ENCODE results near the gene TMEM255B.
A peak's percentile ranks its signal among the peaks of the same experiment; 100 is the strongest.

The TMEM255B gene

DNA sequence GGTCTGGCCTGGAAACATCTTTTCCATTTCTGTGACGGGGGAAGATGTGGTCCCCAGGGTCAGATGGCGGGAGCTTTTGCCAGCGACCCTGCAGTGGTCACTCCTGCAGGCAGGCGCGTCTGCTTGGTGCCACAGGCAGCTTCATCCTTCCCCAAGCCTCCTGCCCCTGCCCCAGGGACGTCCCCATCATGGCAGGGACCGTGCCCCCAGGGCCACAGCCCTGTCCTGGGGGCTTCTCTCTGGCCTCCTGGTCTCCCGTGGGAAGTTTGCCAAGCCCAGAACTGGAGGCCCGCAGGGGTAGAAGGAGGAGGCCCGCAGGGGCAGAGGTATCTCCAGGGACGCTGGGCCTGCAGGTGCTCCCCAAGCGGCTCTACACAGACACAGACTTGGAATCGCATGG lies 47.5 kb downstream of the TMEM255B start:
- DNase-seq, result no peak

- DNase-seq, result no peak
Measured at GRCh38 chr13:113808058-113808834, 49.2 kb downstream of the TMEM255B start.

DNA sequence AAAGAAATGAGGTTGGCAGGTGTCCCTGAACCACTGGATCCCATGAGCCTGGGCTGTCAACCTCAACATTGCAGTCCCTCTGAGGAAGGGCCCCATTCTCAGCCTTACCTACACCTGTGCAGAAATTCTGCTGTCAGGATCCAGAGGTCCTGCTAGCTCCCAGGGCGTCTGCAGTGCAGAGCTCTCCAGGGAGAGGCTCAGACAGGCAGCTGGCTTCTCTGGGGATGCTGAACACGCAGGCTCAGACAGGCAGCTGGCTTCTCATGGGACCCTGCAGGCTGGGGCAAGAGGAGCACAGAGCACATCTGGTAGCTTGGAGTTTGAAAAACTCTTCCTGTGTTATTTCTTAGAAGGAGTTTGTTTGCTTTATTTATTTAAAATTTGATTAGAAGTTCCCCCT lies 50.9 kb downstream of the TMEM255B start:
- no peak for DNase-seq

GRCh38 chr13:113810640-113811039 lies 51.6 kb downstream of the TMEM255B start:
- DNase-seq, result no peak

- no peak for DNase-seq
Measured at GRCh38 chr13:113811081-113811928, 52.3 kb downstream of the TMEM255B start.

- DNase-seq, result no peak
Measured at GRCh38 chr13:113812178-113813040, 53.4 kb downstream of the TMEM255B start.

- DNase-seq, result no peak
Measured at GRCh38 chr13:113813070-113813748, 54.2 kb downstream of the TMEM255B start.

GRCh38 chr13:113813749-113814434 lies 54.9 kb downstream of the TMEM255B start:
- DNase-seq, result no peak

- DNase-seq, result no peak
Measured at GRCh38 chr13:113814435-113814821, 55.4 kb downstream of the TMEM255B start.

DNA sequence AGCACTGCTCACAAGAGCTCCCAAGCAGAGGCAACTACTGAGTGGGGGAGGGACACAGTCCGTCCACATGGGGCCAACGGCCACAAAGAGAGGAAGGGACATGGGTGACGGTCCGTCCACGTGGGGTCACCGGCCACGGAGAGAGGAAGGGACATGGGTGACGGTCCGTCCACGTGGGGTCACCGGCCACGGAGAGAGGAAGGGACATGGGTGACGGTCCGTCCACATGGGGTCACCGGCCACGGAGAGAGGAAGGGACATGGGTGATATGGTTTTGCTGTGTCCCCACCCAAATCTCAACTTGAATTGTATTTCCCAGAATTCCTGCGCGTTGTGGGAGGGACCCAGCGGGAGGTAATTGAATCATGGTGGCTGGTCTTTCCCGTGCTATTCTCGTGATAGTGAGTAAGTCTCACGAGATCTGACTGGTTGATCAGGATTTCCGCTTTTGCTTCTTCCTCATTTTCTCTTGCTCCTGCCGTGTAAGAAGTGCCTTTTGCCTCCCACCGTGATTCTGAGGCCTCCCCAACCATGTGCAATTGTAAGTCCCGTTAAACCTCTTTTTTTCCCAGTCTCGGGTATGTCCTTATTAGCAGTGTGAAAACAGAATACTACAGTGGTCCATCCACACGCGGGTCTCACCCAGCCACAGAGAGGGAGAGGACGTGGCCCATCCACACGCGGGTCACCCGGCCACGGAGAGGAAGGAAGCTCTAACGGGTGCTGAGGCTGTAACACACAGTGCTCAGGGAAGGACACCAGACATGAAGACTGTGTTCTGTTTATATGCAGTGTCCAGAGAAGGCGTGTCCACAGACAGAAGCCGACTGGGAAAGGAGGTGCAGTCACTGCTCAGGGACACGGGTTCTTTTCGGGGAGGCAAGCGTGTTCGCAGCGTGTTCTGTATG lies 56.4 kb downstream of the TMEM255B start:
- no peak for DNase-seq

GRCh38 chr13:113816254-113816929 lies 57.4 kb downstream of the TMEM255B start:
- no peak for DNase-seq

DNA sequence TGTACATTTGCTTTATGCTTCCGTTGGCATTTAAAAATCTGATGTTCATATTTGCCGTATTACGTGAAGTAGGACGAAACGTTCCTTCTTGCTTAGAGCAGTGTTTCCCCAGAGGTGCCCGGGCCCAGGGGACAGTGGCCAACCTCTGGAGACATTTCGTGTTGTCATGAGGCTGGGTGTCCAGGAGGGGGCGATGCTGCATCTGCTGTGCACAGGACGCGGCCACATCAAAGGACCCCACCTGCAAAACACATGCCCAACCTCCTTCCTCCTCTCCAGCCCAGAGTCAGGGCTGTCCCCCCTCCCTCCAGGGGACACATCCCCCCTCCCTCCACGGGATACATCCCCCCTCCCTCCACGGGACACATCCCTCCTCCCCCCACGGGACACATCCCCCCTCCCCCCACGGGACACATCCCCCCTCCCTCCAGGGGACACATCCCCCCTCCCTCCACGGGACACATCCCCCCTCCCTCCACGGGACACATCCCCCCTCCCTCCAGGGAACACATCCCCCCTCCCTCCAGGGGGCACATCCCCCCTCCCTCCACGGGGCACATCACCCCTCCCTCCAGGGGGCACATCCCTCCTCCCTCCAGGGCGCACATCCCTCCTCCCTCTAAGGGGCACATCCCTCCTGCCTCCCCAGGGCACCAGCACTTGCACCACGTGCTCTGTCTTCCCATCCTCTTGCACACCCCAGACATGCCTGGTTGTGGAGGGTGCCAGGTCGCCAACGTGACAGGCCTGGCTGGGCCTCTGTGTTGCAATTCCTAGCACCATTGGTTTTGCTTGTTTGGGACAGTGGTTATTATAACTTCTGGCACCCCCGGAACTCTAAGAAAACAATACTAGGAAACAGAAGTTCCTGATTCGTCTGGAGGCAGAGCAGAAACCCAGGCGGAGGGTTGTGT lies 58.2 kb downstream of the TMEM255B start:
- peak; percentile 76 for DNase-seq

DNA sequence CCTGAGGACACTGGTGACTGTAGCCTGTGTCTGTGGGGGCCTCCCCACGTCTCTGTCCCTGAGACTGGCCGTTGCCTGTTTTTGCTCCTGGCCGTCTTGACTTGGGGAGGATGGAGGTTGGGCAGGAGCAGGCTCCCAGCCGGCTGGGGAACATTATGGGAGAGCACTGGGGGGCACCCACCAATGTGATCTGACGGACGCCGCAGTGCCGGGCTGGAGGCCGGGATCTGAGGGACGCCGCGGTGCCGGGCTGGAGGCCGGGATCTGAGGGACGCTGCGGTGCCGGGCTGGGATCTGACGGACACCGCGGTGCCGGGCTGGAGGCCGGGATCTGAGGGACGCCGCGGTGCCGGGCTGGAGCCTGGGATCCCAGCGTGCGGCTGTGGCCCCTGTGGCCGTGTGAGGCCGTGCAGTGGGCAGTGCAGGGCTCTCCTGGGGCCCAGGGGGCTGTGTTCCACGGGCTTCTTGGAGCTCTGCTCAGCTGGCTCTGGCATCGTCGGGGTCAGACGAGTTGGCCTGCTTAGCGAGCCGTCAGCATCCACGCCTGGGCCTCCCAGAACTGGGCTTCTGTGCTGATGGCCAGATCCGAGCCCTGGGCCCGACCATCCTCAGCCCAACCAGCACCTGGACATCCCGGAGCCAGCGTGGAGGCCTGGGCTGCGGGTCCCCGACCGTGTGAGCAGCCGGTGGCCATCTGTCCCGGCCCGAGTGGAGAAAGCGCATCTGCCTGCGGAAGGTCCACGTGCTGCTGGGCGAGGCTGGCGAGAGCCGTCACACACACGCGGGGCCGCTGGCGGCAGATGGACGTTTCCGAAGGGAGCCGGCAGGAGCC lies 59.0 kb downstream of the TMEM255B start:
- no peak for DNase-seq

DNA sequence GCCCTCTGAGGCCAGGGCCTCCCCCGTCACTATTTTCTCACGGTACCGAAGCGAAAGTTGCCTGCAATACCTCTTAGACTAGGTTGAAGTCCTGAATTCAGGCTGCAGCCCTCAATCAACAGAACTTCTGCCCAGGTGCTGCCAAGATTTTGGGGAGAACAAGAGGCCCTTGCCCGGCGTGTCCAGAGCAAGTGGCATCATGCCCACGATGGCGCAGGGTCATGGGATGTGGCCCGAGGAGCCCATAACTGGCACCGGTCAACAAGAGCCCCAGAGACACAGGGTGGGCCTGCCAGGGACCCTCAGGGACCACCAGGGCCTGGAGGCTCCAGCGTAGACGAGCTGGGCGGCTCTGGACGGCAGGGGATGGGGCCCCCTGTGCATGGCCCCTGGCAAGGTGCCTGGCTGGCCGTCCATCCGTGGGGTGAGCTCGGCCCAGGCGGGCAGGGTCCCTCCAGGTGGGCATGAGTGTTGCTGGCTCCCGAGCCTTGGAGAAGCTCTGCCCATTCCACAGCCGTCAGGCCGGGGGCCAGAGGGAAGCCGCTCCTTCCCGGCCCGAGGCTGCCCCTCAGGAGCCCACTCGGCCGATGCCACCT lies 59.8 kb downstream of the TMEM255B start:
- no peak for DNase-seq

GRCh38 chr13:113819341-113819730 lies 60.3 kb downstream of the TMEM255B start:
- DNase-seq, result no peak

- no peak for DNase-seq
Measured at GRCh38 chr13:113819731-113820715, 61.0 kb downstream of the TMEM255B start.
